Measurements from ENCODE around the gene MYO1D. TPM values are rescaled to one million over a fixed set of nuclear protein-coding genes. Genes with fewer than 3 reads are reported as not detected.

The MYO1D gene
- total RNA-seq, 1 experiment from 2014 or later: 40.8 TPM

- no peak overlapping the region for H3K27ac ChIP-seq
- CTCF ChIA-PET: no interaction called here
- POLR2A ChIA-PET (ENCODE audit: unreplicated experiment): no interaction called here
- H3K79me2 ChIP-seq (ENCODE audit: low read depth): no peaks in the 10 kb centered on the region
- H3F3A ChIP-seq (ENCODE audit: insufficient read depth, low read depth): no peaks in the 10 kb centered on the region
- no peaks in the 10 kb centered on the region for H3K36me3 ChIP-seq (ENCODE audit: low read depth)
- no peak for DNase-seq
- no peak for TF ChIP-seq CTCF (conservative IDR thresholded peaks at IDR 0.05)
- TF ChIP-seq EZH2 (IDR thresholded peaks at IDR 0.05; ENCODE audit: low read depth): no peak
- no peak overlapping the region for H2AFZ ChIP-seq
- no peak overlapping the region for H3K4me2 ChIP-seq
- no peaks in the 10 kb centered on the region for H3K4me1 ChIP-seq (replicated peaks; ENCODE audit: insufficient read depth)
- H3K4me3 ChIP-seq: no peak overlapping the region
- no peaks in the 10 kb centered on the region for H3K27me3 ChIP-seq (ENCODE audit: insufficient read depth, low read depth)
- intact Hi-C loops (cut with micrococcal nuclease; ENCODE audit: unreplicated experiment): no loop called here
- H4K20me1 ChIP-seq (ENCODE audit: insufficient read depth): no peaks in the 10 kb centered on the region
- H3K9me3 ChIP-seq (ENCODE audit: insufficient read depth, low read depth): no peaks in the 10 kb centered on the region
- no peaks in the 10 kb centered on the region for H3K9me2 ChIP-seq (ENCODE audit: insufficient read depth)
- BruUV-seq (replicated peaks): no TSS peak
Observed at GRCh38 chr17:32634167-32634566, 242.8 kb downstream of the MYO1D start.

- Histone ChIP-seq H3K4me1 (replicated peaks; ENCODE audit: insufficient read depth) (no peaks in the 10 kb centered on the region), H3K9me3 (ENCODE audit: insufficient read depth, low read depth) (no peaks in the 10 kb centered on the region), H3F3A (ENCODE audit: insufficient read depth, low read depth) (no peaks in the 10 kb centered on the region), H3K36me3 (ENCODE audit: low read depth) (no peaks in the 10 kb centered on the region), H2AFZ (no peak overlapping the region), H3K4me2 (no peak overlapping the region), H3K79me2 (ENCODE audit: low read depth) (no peaks in the 10 kb centered on the region), H3K27ac (no peak overlapping the region), H3K4me3 (no peak overlapping the region), H4K20me1 (ENCODE audit: insufficient read depth) (no peaks in the 10 kb centered on the region), H3K9me2 (ENCODE audit: insufficient read depth) (no peaks in the 10 kb centered on the region), H3K27me3 (ENCODE audit: insufficient read depth, low read depth) (no peaks in the 10 kb centered on the region)
- POLR2A ChIA-PET (ENCODE audit: unreplicated experiment): no interaction called here
- intact Hi-C loops (cut with micrococcal nuclease; ENCODE audit: unreplicated experiment): no loop called here
- TF ChIP-seq CTCF (conservative IDR thresholded peaks at IDR 0.05) (no peak), EZH2 (IDR thresholded peaks at IDR 0.05; ENCODE audit: low read depth) (no peak)
- no TSS peak for BruUV-seq (replicated peaks)
- no peak for DNase-seq
- CTCF ChIA-PET: no interaction called here
Observed at GRCh38 chr17:32631341-32632096, 245.4 kb downstream of the MYO1D start.

GRCh38 chr17:32629563-32630190 lies 247.2 kb downstream of the MYO1D start:
- BruUV-seq (replicated peaks): no TSS peak
- no peak overlapping the region for H3K27ac ChIP-seq
- TF ChIP-seq EZH2 (IDR thresholded peaks at IDR 0.05; ENCODE audit: low read depth) (no peak), CTCF (conservative IDR thresholded peaks at IDR 0.05) (no peak)
- H3K79me2 ChIP-seq (ENCODE audit: low read depth): no peaks in the 10 kb centered on the region
- no peaks in the 10 kb centered on the region for H3K36me3 ChIP-seq (ENCODE audit: low read depth)
- no peak for DNase-seq
- H3K9me2 ChIP-seq (ENCODE audit: insufficient read depth): no peaks in the 10 kb centered on the region
- H3K4me3 ChIP-seq: no peak overlapping the region
- no peak overlapping the region for H3K4me2 ChIP-seq
- no peak overlapping the region for H2AFZ ChIP-seq
- H3K9me3 ChIP-seq (ENCODE audit: insufficient read depth, low read depth): no peaks in the 10 kb centered on the region
- no peaks in the 10 kb centered on the region for H3F3A ChIP-seq (ENCODE audit: insufficient read depth, low read depth)
- POLR2A ChIA-PET (ENCODE audit: unreplicated experiment): no interaction called here
- no peaks in the 10 kb centered on the region for H4K20me1 ChIP-seq (ENCODE audit: insufficient read depth)
- intact Hi-C loops (cut with micrococcal nuclease; ENCODE audit: unreplicated experiment): no loop called here
- H3K27me3 ChIP-seq (ENCODE audit: insufficient read depth, low read depth): no peaks in the 10 kb centered on the region
- CTCF ChIA-PET: no interaction called here
- no peaks in the 10 kb centered on the region for H3K4me1 ChIP-seq (replicated peaks; ENCODE audit: insufficient read depth)
